SU-DHL-6 (cell line): ENCODE results near the gene PCF11.

ENCODE experiments used
- EZH2phosphoT487 ChIP-seq: fragments of 200-600 bp; sonication (generic), shearing (Covaris generic); conservative IDR thresholded peaks from 2 replicates; pipeline ENCODE4 v1.6.1; 2018; ENCODE audit warnings: mild to moderate bottlenecking, antibody characterized with exemption, low read length, moderate library complexity, mixed read lengths
- TF ChIP-seq, protein P1 (sequence below): fragments of 200-600 bp; sonication (generic); IDR thresholded peaks from one replicate; pipeline ENCODE4 v1.5.1; 2017; ENCODE audit warnings: antibody characterized with exemption, mild to moderate bottlenecking, low read length, moderate library complexity; ENCODE audit not compliant: insufficient read depth, poor library complexity, severe bottlenecking

DNA sequence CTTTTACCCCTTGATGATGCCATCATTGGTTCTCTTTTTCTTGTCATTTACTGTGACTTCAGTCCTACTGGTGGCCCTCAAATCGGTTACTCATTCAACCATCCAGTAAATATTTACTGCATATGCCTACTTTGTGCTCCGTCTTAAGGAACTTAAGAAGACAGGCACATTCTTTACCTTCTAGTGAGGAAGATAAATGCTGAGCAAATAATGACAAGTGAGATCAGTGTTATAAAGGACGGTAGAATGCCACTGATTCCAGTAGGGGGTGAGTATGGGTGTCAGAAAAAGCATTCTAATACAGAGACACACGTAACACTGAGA is 38.2 kb downstream of the PCF11 start:
- TF ChIP-seq, protein P1, sequence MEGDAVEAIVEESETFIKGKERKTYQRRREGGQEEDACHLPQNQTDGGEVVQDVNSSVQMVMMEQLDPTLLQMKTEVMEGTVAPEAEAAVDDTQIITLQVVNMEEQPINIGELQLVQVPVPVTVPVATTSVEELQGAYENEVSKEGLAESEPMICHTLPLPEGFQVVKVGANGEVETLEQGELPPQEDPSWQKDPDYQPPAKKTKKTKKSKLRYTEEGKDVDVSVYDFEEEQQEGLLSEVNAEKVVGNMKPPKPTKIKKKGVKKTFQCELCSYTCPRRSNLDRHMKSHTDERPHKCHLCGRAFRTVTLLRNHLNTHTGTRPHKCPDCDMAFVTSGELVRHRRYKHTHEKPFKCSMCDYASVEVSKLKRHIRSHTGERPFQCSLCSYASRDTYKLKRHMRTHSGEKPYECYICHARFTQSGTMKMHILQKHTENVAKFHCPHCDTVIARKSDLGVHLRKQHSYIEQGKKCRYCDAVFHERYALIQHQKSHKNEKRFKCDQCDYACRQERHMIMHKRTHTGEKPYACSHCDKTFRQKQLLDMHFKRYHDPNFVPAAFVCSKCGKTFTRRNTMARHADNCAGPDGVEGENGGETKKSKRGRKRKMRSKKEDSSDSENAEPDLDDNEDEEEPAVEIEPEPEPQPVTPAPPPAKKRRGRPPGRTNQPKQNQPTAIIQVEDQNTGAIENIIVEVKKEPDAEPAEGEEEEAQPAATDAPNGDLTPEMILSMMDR: no peak
- no peak for TF ChIP-seq EZH2phosphoT487
